Epithelial cell of esophagus (primary cell): ENCODE results near the gene BNIPL.

Source experiments
- DNase-seq: peaks from one replicate; pipeline ENCODE4 v3.0.0; 2010; ENCODE audit warnings: low read depth
- H3K4me3 ChIP-seq: 2 replicates; pipeline ENCODE4 v1.5.1; 2011; ENCODE audit warnings: mild to moderate bottlenecking, low read length, control low read depth
- TF ChIP-seq, protein P1 (sequence below): IDR thresholded peaks from 2 replicates; pipeline ENCODE4 v1.5.1; 2011; ENCODE audit warnings: low read depth, mild to moderate bottlenecking, low read length, control low read depth, inconsistent platforms; ENCODE audit not compliant: insufficient read depth; ENCODE audit errors: missing control alignments

Gene BNIPL

DNA sequence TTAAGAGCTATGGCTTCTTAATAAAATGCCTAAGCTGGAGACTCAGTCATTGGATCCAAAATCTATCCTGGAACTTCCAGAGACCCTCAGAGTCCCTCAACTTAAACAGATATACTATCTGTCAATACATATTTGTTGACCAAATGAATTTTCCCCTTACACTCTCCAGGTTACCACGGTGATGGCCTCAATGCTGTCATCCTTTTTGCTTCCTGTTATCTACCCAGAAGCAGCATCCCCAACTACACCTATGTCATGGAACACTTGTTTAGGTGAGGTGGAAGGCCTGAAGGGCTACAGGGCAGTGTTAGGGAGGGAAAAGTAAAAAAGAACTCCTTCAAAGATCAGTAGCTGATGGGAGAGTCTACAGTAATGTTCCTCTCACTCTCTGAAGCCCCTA is 6.8 kb downstream of the BNIPL start:
- H3K4me3 ChIP-seq = no peak overlapping the region
- TF ChIP-seq, protein P1, sequence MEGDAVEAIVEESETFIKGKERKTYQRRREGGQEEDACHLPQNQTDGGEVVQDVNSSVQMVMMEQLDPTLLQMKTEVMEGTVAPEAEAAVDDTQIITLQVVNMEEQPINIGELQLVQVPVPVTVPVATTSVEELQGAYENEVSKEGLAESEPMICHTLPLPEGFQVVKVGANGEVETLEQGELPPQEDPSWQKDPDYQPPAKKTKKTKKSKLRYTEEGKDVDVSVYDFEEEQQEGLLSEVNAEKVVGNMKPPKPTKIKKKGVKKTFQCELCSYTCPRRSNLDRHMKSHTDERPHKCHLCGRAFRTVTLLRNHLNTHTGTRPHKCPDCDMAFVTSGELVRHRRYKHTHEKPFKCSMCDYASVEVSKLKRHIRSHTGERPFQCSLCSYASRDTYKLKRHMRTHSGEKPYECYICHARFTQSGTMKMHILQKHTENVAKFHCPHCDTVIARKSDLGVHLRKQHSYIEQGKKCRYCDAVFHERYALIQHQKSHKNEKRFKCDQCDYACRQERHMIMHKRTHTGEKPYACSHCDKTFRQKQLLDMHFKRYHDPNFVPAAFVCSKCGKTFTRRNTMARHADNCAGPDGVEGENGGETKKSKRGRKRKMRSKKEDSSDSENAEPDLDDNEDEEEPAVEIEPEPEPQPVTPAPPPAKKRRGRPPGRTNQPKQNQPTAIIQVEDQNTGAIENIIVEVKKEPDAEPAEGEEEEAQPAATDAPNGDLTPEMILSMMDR = no peak
- no peak for DNase-seq

DNA sequence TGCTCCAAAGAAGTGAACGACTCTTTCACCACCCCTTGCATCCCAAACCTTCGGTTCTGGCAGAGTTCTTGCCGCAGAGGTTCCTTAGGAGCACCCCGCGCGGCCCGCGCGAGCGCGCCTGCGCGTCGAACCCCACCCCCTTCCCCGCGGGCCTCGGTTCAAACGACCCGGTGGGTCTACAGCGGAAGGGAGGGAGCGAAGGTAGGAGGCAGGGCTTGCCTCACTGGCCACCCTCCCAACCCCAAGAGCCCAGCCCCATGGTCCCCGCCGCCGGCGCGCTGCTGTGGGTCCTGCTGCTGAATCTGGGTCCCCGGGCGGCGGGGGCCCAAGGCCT is 11.2 kb downstream of the BNIPL start, which contains the start of gene C1orf56:
TSS of gene C1orf56 (plus strand) at position 161 of the 334 bp plus-strand sequence. CDS start at position 258, 97 bp downstream.
- peak within 1 kb of the TSS; percentile 60 for H3K4me3 ChIP-seq
- TF ChIP-seq, protein P1 = no peak
- peak; percentile 40 for DNase-seq

DNA sequence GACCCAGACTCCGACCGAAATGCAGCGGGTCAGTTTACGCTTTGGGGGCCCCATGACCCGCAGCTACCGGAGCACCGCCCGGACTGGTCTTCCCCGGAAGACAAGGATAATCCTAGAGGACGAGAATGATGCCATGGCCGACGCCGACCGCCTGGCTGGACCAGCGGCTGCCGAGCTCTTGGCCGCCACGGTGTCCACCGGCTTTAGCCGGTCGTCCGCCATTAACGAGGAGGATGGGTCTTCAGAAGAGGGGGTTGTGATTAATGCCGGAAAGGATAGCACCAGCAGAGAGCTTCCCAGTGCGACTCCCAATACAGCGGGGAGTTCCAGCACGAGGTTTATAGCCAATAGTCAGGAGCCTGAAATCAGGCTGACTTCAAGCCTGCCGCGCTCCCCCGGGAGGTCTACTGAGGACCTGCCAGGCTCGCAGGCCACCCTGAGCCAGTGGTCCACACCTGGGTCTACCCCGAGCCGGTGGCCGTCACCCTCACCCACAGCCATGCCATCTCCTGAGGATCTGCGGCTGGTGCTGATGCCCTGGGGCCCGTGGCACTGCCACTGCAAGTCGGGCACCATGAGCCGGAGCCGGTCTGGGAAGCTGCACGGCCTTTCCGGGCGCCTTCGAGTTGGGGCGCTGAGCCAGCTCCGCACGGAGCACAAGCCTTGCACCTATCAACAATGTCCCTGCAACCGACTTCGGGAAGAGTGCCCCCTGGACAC is 11.7 kb downstream of the BNIPL start:
- H3K4me3 ChIP-seq = peak overlapping the region; percentile 60
- DNase-seq = peak; percentile 79
- TF ChIP-seq, protein P1 = peak; percentile 56

DNA sequence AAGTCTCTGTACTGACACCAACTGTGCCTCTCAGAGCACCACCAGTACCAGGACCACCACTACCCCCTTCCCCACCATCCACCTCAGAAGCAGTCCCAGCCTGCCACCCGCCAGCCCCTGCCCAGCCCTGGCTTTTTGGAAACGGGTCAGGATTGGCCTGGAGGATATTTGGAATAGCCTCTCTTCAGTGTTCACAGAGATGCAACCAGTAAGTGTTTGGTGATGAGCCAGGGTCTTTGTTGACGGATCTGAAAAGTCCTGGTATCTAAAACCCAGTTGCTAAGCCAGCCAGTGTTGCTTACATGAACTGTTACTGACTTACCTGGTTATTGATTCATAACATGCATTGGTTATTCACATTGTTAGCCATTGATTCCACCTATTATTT is 12.3 kb downstream of the BNIPL start:
- peak overlapping the region; percentile 60 for H3K4me3 ChIP-seq
- TF ChIP-seq, protein P1 = no peak
- no peak for DNase-seq

DNA sequence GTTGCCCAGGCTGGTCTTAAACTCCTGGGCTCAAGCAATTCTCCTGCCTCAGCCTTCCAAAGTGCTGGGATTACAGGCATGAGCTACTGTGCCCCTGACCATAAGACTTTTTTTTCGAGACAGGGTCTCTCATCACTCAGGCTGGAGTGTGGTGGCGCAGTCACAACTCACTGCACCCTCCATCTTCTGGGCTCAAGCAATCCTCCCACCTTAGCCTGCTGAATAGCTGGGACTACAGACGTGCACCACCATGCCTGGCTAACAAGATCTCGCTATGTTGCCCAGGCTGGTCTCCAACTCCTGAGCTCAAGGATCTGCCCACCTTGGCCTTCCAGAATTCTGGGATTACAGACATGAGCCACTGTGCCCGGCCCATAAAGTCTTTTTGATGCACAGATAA is 13.1 kb downstream of the BNIPL start:
- H3K4me3 ChIP-seq = no peak overlapping the region
- DNase-seq = no peak
- TF ChIP-seq, protein P1 = no peak

DNA sequence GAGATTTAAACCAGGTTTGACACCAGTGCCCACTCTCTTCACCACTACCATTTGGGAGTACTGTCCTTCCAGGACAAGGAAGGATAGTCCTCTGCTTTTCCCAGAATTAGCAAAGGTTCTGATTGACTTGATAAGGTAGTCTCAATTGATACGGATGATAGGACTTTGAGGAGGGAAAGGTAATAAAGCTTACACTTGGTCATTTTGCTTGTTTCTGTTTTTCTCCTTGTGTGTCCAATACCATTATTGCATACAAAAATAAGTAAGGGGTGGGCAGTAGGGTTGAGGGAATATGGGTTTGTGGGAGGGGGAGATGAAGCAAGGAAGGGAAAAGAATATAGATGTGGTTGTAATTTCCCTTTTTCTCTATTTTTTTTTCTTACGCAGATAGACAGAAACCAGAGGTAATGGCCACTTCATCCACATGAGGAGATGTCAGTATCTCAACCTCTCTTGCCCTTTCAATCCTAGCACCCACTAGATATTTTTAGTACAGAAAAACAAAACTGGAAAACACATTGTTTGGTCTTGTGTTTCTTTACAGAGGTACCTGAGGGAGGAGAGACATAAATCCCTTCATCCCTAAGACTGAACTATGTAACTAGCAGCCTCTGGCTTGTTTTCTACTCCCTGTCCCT is 13.8 kb downstream of the BNIPL start:
- no peak for DNase-seq
- no peak overlapping the region for H3K4me3 ChIP-seq
- TF ChIP-seq, protein P1 = no peak
